Mesothelial cell of epicardium (in vitro differentiated cells): Measurements from ENCODE around the gene RUNX3. TPM values are rescaled to one million over a fixed set of nuclear protein-coding genes. Genes with fewer than 3 reads are reported as not detected.

Source experiments
- DNase-seq, 2 experiments: peaks; one replicate each; pipeline ENCODE4 v3.0.0; 2021; ENCODE audit warnings: low spot score in 2 of 2; ENCODE audit not compliant: unreplicated experiment in 2 of 2
- H3K27ac Mint-ChIP-seq: 2 replicates; pipeline ENCODE4 v1.8.0; 2021; ENCODE audit warnings: mixed read lengths
- H3K27me3 Mint-ChIP-seq: 2 replicates; pipeline ENCODE4 v1.8.0; 2021; ENCODE audit warnings: low read depth, mixed read lengths
- H3K36me3 Mint-ChIP-seq: 2 replicates; pipeline ENCODE4 v1.8.0; 2021; ENCODE audit warnings: mixed read lengths
- H3K4me1 Mint-ChIP-seq: 2 replicates; pipeline ENCODE4 v1.8.0; 2021; ENCODE audit warnings: mixed read lengths
- H3K4me3 Mint-ChIP-seq: 2 replicates; pipeline ENCODE4 v1.8.0; 2021; ENCODE audit warnings: mild to moderate bottlenecking, moderate library complexity, mixed read lengths
- H3K9me3 Mint-ChIP-seq: 2 replicates; pipeline ENCODE4 v1.8.0; 2021; ENCODE audit warnings: mixed read lengths
- total RNA-seq: library from RNA; stranded (reverse); gene quantifications from 3 replicates; pipeline ENCODE4 v1.2.1, GENCODE V29; 2021
- TF ChIP-seq, protein P1 (sequence below): fragments of 200-600 bp; sonication (generic); IDR thresholded peaks from one replicate; pipeline ENCODE4 v1.5.0; 2021; ENCODE audit warnings: antibody characterized with exemption; ENCODE audit not compliant: unreplicated experiment

Gene RUNX3
- total RNA-seq, 1 donor from 2014 or later: 0.13 TPM

DNA sequence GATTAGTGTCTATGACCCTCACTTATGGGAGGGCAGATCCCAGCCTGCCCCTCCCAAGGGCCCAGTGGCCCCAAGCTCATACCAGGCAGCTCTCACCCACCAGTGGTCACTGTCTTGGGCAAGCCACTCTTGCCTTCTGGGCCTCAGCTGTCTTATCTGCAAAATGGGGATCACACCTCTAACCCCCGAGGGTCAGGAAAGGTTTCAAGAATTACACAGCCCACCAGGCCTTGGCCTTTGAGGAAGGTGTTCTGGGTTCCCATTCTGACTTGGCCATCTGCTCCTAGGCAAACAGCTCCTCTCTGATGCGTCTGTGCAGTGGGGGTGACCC, 16.8 kb downstream of the RUNX3 start:
- Mint-ChIP-seq H3K4me1 (peaks cover 10% of the 10 kb centered on the region), H3K9me3 (no peaks in the 10 kb centered on the region), H3K27me3 (peaks cover 5% of the 10 kb centered on the region), H3K4me3 (no peak overlapping the region), H3K36me3 (no peaks in the 10 kb centered on the region), H3K27ac (no peak overlapping the region)
- no peak for DNase-seq
- TF ChIP-seq, protein P1, sequence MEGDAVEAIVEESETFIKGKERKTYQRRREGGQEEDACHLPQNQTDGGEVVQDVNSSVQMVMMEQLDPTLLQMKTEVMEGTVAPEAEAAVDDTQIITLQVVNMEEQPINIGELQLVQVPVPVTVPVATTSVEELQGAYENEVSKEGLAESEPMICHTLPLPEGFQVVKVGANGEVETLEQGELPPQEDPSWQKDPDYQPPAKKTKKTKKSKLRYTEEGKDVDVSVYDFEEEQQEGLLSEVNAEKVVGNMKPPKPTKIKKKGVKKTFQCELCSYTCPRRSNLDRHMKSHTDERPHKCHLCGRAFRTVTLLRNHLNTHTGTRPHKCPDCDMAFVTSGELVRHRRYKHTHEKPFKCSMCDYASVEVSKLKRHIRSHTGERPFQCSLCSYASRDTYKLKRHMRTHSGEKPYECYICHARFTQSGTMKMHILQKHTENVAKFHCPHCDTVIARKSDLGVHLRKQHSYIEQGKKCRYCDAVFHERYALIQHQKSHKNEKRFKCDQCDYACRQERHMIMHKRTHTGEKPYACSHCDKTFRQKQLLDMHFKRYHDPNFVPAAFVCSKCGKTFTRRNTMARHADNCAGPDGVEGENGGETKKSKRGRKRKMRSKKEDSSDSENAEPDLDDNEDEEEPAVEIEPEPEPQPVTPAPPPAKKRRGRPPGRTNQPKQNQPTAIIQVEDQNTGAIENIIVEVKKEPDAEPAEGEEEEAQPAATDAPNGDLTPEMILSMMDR: no peak

DNA sequence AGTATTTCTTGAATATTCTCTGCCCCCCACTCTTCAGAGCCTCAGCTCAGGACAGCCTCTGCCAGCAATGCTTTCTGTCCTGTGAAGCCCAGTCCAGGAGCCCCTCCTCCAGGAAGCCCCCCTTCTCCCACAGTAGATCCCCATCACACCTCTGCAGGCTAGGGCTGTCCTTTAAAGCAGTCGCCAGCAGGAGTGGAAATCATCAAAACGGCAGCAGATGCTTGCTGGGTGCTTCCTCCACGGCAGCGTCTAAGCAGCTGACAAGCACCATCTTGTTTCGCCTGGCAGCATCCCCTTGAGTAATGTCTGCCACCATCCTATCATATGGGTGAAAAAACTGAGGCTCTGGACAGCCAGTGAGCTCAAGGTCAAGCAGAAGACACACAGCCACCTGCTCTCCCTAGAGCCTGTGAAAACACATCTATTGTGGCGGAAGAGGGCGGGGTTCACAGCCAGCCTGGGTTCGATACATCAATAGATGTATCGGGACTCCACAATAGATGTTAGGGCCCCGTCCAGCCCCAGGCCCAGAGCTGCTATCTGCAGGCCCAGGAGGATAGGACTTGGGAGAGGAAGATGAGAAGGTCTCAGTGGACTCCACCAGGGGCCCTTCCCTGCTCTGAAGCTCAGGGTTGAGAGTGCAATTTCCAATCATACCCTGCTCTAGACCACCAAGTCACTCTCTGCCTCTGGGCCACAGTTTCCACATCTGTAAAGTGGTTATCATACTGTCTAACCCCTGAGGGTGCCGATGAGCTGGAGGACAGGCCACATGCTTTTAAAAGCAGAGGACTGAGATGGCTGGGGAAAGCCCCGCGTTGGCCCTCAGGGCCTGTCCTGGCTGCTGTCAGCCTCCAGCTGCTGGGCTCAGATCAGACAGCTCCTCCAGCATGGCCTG, 17.5 kb downstream of the RUNX3 start:
- Mint-ChIP-seq H3K36me3 (no peaks in the 10 kb centered on the region), H3K27me3 (peaks cover 5% of the 10 kb centered on the region), H3K4me3 (no peak overlapping the region), H3K9me3 (peaks cover 5% of the 10 kb centered on the region), H3K27ac (no peak overlapping the region), H3K4me1 (peaks cover 10% of the 10 kb centered on the region)
- DNase-seq: no peak
- TF ChIP-seq, protein P1: no peak

DNA sequence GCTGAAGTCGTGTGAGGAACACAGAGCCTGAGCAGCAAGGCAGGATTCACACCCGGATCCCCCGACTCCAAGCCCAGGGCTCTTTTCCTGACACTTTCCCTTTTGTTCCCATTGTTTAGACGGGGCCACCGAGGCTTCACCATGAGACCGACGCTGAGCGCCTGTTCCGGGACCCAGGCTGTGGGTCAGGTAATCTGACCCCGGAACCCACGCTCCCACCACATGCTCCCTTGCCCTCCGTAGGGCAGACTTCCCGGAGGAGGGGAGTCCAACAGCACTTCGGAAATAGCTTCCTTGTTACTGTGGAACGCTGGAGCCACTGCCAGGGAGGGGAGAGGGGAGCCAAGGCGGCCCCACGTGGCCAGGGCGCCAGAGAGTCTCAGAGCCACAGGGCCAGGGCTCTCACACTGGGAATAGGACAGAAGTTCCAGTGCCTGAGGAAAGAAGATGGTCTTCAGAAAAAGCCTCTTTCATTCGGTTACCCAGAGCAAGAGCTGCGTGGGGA, 18.4 kb downstream of the RUNX3 start:
- Mint-ChIP-seq H3K4me1 (peaks cover 10% of the 10 kb centered on the region), H3K36me3 (no peaks in the 10 kb centered on the region), H3K27ac (no peak overlapping the region), H3K4me3 (no peak overlapping the region), H3K9me3 (peaks cover 5% of the 10 kb centered on the region), H3K27me3 (peaks cover 5% of the 10 kb centered on the region)
- no peak for DNase-seq
- TF ChIP-seq, protein P1: no peak

DNA sequence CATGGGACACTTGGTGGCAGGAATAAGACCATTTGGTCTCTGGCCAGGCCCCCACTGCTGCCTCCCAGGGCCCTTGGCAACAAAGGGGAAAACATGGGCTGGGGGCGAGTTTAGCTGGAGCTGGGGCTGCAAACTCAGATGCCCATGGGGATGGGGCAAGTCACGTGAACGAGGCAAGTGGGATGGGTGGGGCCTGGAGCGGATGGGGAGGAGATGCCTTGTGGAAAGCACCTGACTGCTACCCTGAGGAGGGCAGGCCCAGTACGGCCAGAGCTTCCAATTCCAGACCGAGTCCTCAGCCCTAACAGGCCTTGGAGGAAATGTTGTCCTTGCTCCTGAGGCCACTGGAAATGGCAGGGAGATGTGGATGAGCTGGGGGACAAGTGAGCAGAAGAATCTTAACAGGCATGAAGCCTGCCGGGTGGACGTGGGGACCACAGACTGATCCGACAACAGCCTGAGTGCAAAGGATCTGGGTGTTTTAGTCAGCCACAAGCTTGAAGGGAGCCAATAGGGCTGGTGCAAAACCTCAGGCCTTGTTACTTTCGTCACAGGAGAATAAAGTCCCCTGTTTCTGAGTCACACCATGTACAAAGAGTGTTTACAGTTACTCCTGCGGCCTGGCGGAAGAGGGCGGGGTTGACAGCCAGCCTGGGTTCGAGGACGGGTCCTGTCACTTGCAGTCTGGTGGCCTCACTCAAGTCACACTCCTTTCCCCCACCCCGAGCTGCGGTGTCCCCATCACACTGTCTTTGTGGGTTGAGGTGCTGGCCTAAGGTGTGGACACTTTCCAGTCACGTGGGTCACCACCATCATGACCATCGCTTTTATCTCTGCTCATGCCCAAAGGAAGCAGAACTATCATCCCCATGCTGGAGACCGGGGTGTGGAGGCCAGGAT, 19.1 kb downstream of the RUNX3 start:
- H3K4me3 Mint-ChIP-seq: no peak overlapping the region
- H3K9me3 Mint-ChIP-seq: peaks cover 5% of the 10 kb centered on the region
- H3K27ac Mint-ChIP-seq: no peak overlapping the region
- no peak for DNase-seq
- no peaks in the 10 kb centered on the region for H3K36me3 Mint-ChIP-seq
- TF ChIP-seq, protein P1: no peak
- H3K27me3 Mint-ChIP-seq: peaks cover 5% of the 10 kb centered on the region
- H3K4me1 Mint-ChIP-seq: peaks cover 10% of the 10 kb centered on the region

DNA sequence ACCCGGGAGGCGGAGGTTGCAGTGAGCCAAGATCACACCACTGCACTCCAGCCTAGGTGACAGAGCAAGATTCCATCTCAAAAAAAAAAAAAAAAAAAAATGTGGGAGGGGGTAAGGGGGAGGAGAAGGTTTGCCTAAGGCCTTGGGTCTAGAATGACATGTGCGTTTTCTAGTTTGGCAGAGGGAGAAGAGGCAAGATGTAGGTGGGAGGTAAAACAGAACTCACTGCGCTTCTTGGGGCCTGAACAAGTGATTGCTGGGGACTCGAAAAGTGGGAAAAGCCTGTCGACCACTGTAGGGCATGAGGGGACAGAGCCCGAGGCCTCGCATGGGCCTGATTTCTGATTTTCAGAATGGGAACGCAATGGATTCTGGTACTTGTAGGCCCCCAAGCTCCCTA, 19.9 kb downstream of the RUNX3 start:
- peaks cover 5% of the 10 kb centered on the region for H3K9me3 Mint-ChIP-seq
- no peak for DNase-seq
- TF ChIP-seq, protein P1: no peak
- peaks cover 2% of the 10 kb centered on the region for H3K27me3 Mint-ChIP-seq
- no peaks in the 10 kb centered on the region for H3K36me3 Mint-ChIP-seq
- no peak overlapping the region for H3K4me3 Mint-ChIP-seq
- peaks cover 10% of the 10 kb centered on the region for H3K4me1 Mint-ChIP-seq
- no peak overlapping the region for H3K27ac Mint-ChIP-seq
